Osteocyte (in vitro differentiated cells): ENCODE measurements around the gene MYEF2. TPM values are rescaled to one million over a fixed set of nuclear protein-coding genes. Genes with fewer than 3 reads are reported as not detected.

ENCODE experiments used
- DNase-seq: peaks from one replicate; pipeline ENCODE4 v3.0.0; 2021; ENCODE audit warnings: mixed read lengths; ENCODE audit not compliant: unreplicated experiment; ENCODE audit errors: extremely low spot score
- H3K27ac Mint-ChIP-seq: one replicate; pipeline ENCODE4 v1.8.0; 2021; ENCODE audit warnings: mild to moderate bottlenecking, mixed read lengths; ENCODE audit not compliant: unreplicated experiment
- H3K27me3 Mint-ChIP-seq: one replicate; pipeline ENCODE4 v1.8.0; 2021; ENCODE audit warnings: mixed read lengths; ENCODE audit not compliant: unreplicated experiment
- H3K36me3 Mint-ChIP-seq: one replicate; pipeline ENCODE4 v1.8.0; 2021; ENCODE audit warnings: mixed read lengths; ENCODE audit not compliant: unreplicated experiment
- H3K4me1 Mint-ChIP-seq: one replicate; pipeline ENCODE4 v1.8.0; 2021; ENCODE audit warnings: mixed read lengths; ENCODE audit not compliant: unreplicated experiment
- H3K4me3 Mint-ChIP-seq: one replicate; pipeline ENCODE4 v1.8.0; 2021; ENCODE audit warnings: mild to moderate bottlenecking, moderate library complexity, mixed read lengths; ENCODE audit not compliant: unreplicated experiment
- H3K9me3 Mint-ChIP-seq: one replicate; pipeline ENCODE4 v1.8.0; 2021; ENCODE audit warnings: mixed read lengths; ENCODE audit not compliant: unreplicated experiment
- CTCF ChIP-seq: fragments of 200-600 bp; sonication (generic); IDR thresholded peaks from 2 replicates; pipeline ENCODE4 v1.5.0; 2021; ENCODE audit warnings: antibody characterized with exemption, mild to moderate bottlenecking, moderate library complexity
- total RNA-seq: library from RNA; stranded (reverse); gene quantifications from 2 replicates; pipeline ENCODE4 v1.2.1, GENCODE V29; 2021

MYEF2 gene
- total RNA-seq, 1 donor from 2014 or later, result 27.4 TPM

GRCh38 chr15:48132874-48133273, 45.2 kb downstream of the MYEF2 start:
- Mint-ChIP-seq H3K9me3 (no peaks in the 10 kb centered on the region), H3K27me3 (no peaks in the 10 kb centered on the region), H3K4me3 (no peak overlapping the region), H3K36me3 (no peaks in the 10 kb centered on the region), H3K27ac (no peak overlapping the region), H3K4me1 (no peaks in the 10 kb centered on the region)
- no peak for TF ChIP-seq CTCF
- no peak for DNase-seq

- no peaks in the 10 kb centered on the region for H3K36me3 Mint-ChIP-seq
- peaks cover 2% of the 10 kb centered on the region for H3K27me3 Mint-ChIP-seq
- H3K4me1 Mint-ChIP-seq, result no peaks in the 10 kb centered on the region
- H3K27ac Mint-ChIP-seq, result no peak overlapping the region
- H3K4me3 Mint-ChIP-seq, result no peak overlapping the region
- TF ChIP-seq CTCF, result no peak
- DNase-seq, result no peak
- no peaks in the 10 kb centered on the region for H3K9me3 Mint-ChIP-seq
These were observed 46.8 kb downstream of the MYEF2 start for GRCh38 chr15:48131324-48131723.

GRCh38 chr15:48126667-48127355, 51.3 kb downstream of the MYEF2 start:
- no peak overlapping the region for H3K27ac Mint-ChIP-seq
- no peaks in the 10 kb centered on the region for H3K36me3 Mint-ChIP-seq
- no peak overlapping the region for H3K4me3 Mint-ChIP-seq
- TF ChIP-seq CTCF, result no peak
- no peaks in the 10 kb centered on the region for H3K9me3 Mint-ChIP-seq
- DNase-seq, result no peak
- H3K27me3 Mint-ChIP-seq, result peaks cover 12% of the 10 kb centered on the region
- no peaks in the 10 kb centered on the region for H3K4me1 Mint-ChIP-seq

GRCh38 chr15:48121849-48122248, 56.2 kb downstream of the MYEF2 start:
- H3K9me3 Mint-ChIP-seq, result no peaks in the 10 kb centered on the region
- H3K4me1 Mint-ChIP-seq, result no peaks in the 10 kb centered on the region
- no peak for DNase-seq
- H3K27ac Mint-ChIP-seq, result no peak overlapping the region
- H3K36me3 Mint-ChIP-seq, result no peaks in the 10 kb centered on the region
- H3K4me3 Mint-ChIP-seq, result no peak overlapping the region
- no peak for TF ChIP-seq CTCF
- peaks cover 38% of the 10 kb centered on the region for H3K27me3 Mint-ChIP-seq

- Mint-ChIP-seq H3K27me3 (peaks cover 40% of the 10 kb centered on the region), H3K4me1 (no peaks in the 10 kb centered on the region), H3K36me3 (no peaks in the 10 kb centered on the region), H3K4me3 (no peak within 1 kb of the TSS), H3K27ac (no peak within 1 kb of the TSS), H3K9me3 (no peaks in the 10 kb centered on the region)
- TF ChIP-seq CTCF, result no peak
- no peak for DNase-seq
These were observed 57.4 kb downstream of the MYEF2 start, which contains the start of gene SLC24A5 for GRCh38 chr15:48120745-48121144. TSS of gene SLC24A5 (plus strand) at chr15:48120990. CDS start at chr15:48121045, 55 bp downstream.
